ENCODE results near the gene SURF2. TPM values are rescaled to one million over a fixed set of nuclear protein-coding genes. Genes with fewer than 3 reads are reported as not detected.

Gene SURF2
- polyA plus RNA-seq, 1 of the 3 experiments (the other 2 are of a cell fraction): 46.8 TPM

DNA sequence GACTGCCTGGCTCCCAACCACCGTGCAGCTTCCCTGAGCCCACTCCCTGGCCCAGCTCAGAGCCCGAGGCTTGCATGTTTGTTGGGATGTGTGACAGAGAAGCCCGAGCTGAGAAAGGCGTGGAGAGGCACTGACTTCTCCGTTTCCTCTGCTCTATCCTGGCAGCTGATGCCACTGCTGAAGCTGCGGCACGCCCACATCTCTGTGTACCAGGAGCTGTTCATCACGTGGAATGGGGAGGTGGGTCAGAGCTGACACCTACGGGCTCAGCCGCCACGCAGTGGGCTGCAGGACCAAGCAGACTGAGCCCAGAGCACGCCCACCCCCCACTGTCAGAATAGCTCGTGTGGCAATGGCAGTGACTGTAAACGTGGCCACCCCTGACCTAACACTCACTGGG is 29.1 kb downstream of the SURF2 start:
- POLR2A ChIA-PET: interaction anchor here (0.9 kb wide), 1 partner anchor 9 kb away, joined by 3 read pairs; the partner anchor contains the start of gene STKLD1
- H4K20me1 ChIP-seq (ENCODE audit: insufficient read depth): no peaks in the 10 kb centered on the region
- no peaks in the 10 kb centered on the region for H3K4me1 ChIP-seq (ENCODE audit: control insufficient read depth in 1 of 2, insufficient read depth in 2 of 2, low read depth in 1 of 2, low read length in 1 of 2)
- no peaks in the 10 kb centered on the region for H3F3A ChIP-seq (replicated peaks; ENCODE audit: insufficient read depth)
- H3K9me3 ChIP-seq: no peaks in the 10 kb centered on the region
- no peak for DNase-seq
- no peaks in the 10 kb centered on the region for H3K27me3 ChIP-seq (ENCODE audit: insufficient read depth)
- no peaks in the 10 kb centered on the region for H3K9me2 ChIP-seq
- H3K36me3 ChIP-seq (replicated peaks in 1 of 2; ENCODE audit: control insufficient read depth in 1 of 2, insufficient read depth in 2 of 2, low read length in 1 of 2): no peaks in the 10 kb centered on the region
- no peak overlapping the region for H3K9ac ChIP-seq
- H2AFZ ChIP-seq (ENCODE audit: low read depth): no peak overlapping the region
- CTCF ChIA-PET: interaction anchor here (1.3 kb wide), 1 partner anchor 101 kb away, joined by 4 read pairs; no protein-coding TSS in a partner anchor
- WGBS (ENCODE audit: low lambda C conversion rate): 83% methylated on average over 12 of the region's 14 CpGs
- no peak overlapping the region for H3K4me3 ChIP-seq (ENCODE audit: low read depth in 2 of 2, low read length in 1 of 2)
- no peak overlapping the region for H3K27ac ChIP-seq (ENCODE audit: low read depth in 2 of 2, low read length in 1 of 2)
- H3K79me2 ChIP-seq (ENCODE audit: insufficient read depth): no peaks in the 10 kb centered on the region
- no peak overlapping the region for H3K4me2 ChIP-seq
- TF ChIP-seq SIN3A (IDR thresholded peaks at IDR 0.05; ENCODE audit: borderline replicate concordance, low read depth, low read length) (no peak), GATA2 (CRISPR knock-in tag; IDR thresholded peaks at IDR 0.05) (no peak), TAF1 (IDR thresholded peaks at IDR 0.05; ENCODE audit: borderline replicate concordance, low read depth, low read length) (no peak), TCF12 (IDR thresholded peaks at IDR 0.05) (no peak), CHD2 (IDR thresholded peaks at IDR 0.05; ENCODE audit: low read length, partially characterized antibody) (no peak), NRF1 (IDR thresholded peaks at IDR 0.05; ENCODE audit: low read depth, low read length) (no peak), FOSL2 (IDR thresholded peaks at IDR 0.05; ENCODE audit: borderline replicate concordance, low read depth) (no peak)
- TF ChIP-seq, protein P1, sequence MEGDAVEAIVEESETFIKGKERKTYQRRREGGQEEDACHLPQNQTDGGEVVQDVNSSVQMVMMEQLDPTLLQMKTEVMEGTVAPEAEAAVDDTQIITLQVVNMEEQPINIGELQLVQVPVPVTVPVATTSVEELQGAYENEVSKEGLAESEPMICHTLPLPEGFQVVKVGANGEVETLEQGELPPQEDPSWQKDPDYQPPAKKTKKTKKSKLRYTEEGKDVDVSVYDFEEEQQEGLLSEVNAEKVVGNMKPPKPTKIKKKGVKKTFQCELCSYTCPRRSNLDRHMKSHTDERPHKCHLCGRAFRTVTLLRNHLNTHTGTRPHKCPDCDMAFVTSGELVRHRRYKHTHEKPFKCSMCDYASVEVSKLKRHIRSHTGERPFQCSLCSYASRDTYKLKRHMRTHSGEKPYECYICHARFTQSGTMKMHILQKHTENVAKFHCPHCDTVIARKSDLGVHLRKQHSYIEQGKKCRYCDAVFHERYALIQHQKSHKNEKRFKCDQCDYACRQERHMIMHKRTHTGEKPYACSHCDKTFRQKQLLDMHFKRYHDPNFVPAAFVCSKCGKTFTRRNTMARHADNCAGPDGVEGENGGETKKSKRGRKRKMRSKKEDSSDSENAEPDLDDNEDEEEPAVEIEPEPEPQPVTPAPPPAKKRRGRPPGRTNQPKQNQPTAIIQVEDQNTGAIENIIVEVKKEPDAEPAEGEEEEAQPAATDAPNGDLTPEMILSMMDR (IDR thresholded peaks at IDR 0.05): no peak

DNA sequence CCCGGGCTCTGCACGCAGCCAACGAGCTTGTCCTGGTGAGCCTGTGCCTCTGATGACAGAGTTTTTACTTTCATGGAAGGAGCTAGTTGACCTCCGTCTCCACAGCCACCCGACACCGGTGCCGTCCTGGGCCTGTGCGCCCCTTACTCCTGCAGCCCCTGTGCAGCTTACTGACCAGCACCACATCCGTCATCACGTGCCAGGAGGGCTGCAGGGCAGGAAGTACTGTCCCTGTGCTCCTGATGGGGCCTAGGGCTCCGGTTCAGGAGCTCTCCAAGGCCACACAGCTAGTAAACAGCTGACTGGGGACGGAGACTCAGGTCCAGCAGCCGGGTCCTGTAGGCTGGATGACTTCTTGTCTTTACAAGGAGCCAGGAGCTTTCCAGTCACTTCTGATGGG is 30.0 kb downstream of the SURF2 start:
- CTCF ChIA-PET: interaction anchor here (0.6 to 1.3 kb wide), 3 partner anchors 56 to 1060 kb away, joined by 3 to 6 read pairs (median 3); no protein-coding TSS in a partner anchor
- no peak overlapping the region for H2AFZ ChIP-seq (ENCODE audit: low read depth)
- no peak overlapping the region for H3K27ac ChIP-seq (ENCODE audit: low read depth in 2 of 2, low read length in 1 of 2)
- no peaks in the 10 kb centered on the region for H3K36me3 ChIP-seq (replicated peaks in 1 of 2; ENCODE audit: control insufficient read depth in 1 of 2, insufficient read depth in 2 of 2, low read length in 1 of 2)
- POLR2A ChIA-PET: interaction anchor here (0.7 to 0.9 kb wide), 2 partner anchors 10 to 39 kb away, joined by 3 read pairs; partner anchors contain the start of genes MED22, RPL7A and STKLD1
- H3K9me3 ChIP-seq: no peaks in the 10 kb centered on the region
- H3K9me2 ChIP-seq: no peaks in the 10 kb centered on the region
- no peaks in the 10 kb centered on the region for H3F3A ChIP-seq (replicated peaks; ENCODE audit: insufficient read depth)
- H3K9ac ChIP-seq: no peak overlapping the region
- H3K4me3 ChIP-seq (ENCODE audit: low read depth in 2 of 2, low read length in 1 of 2): no peak overlapping the region
- no peaks in the 10 kb centered on the region for H3K27me3 ChIP-seq (ENCODE audit: insufficient read depth)
- 71% methylated on average over 5 of the region's 13 CpGs for WGBS (ENCODE audit: low lambda C conversion rate)
- H3K4me2 ChIP-seq: no peak overlapping the region
- TF ChIP-seq EZH2phosphoT487 (IDR thresholded peaks at IDR 0.05; ENCODE audit: borderline replicate concordance, low read depth) (no peak), GATA2 (CRISPR knock-in tag; IDR thresholded peaks at IDR 0.05) (no peak), NFIC (IDR thresholded peaks at IDR 0.05; ENCODE audit: borderline replicate concordance) (no peak), TEAD4 (IDR thresholded peaks at IDR 0.05; ENCODE audit: borderline replicate concordance, insufficient read depth) (no peak), SIN3A (IDR thresholded peaks at IDR 0.05; ENCODE audit: borderline replicate concordance, low read depth, low read length) (no peak), RXRA (IDR thresholded peaks at IDR 0.05; ENCODE audit: borderline replicate concordance, low read depth) (no peak), IRF3 (IDR thresholded peaks at IDR 0.05; ENCODE audit: low read depth, low read length) (no peak), ELF1 (IDR thresholded peaks at IDR 0.05) (no peak), YY1 (IDR thresholded peaks at IDR 0.05; ENCODE audit: low read depth) (no peak), USF2 (IDR thresholded peaks at IDR 0.05; ENCODE audit: borderline replicate concordance, low read depth, low read length) (no peak)
- TF ChIP-seq, protein P2, sequence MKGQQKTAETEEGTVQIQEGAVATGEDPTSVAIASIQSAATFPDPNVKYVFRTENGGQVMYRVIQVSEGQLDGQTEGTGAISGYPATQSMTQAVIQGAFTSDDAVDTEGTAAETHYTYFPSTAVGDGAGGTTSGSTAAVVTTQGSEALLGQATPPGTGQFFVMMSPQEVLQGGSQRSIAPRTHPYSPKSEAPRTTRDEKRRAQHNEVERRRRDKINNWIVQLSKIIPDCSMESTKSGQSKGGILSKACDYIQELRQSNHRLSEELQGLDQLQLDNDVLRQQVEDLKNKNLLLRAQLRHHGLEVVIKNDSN (IDR thresholded peaks at IDR 0.05; ENCODE audit: borderline replicate concordance, low read depth): no peak
- TF ChIP-seq, protein P1 (IDR thresholded peaks at IDR 0.05): no peak
- no peaks in the 10 kb centered on the region for H3K79me2 ChIP-seq (ENCODE audit: insufficient read depth)
- no peak for DNase-seq
- H3K4me1 ChIP-seq (ENCODE audit: control insufficient read depth in 1 of 2, insufficient read depth in 2 of 2, low read depth in 1 of 2, low read length in 1 of 2): no peaks in the 10 kb centered on the region
- H4K20me1 ChIP-seq (ENCODE audit: insufficient read depth): no peaks in the 10 kb centered on the region
